NCI-H1417 (cell line): ENCODE results near the gene KRT73.

Experiments used
- DNase-seq, 3 experiments: peaks; one replicate each; lab custom pipeline; 2025; lab: John Stamatoyannopoulos, UW

The KRT73 gene

DNA sequence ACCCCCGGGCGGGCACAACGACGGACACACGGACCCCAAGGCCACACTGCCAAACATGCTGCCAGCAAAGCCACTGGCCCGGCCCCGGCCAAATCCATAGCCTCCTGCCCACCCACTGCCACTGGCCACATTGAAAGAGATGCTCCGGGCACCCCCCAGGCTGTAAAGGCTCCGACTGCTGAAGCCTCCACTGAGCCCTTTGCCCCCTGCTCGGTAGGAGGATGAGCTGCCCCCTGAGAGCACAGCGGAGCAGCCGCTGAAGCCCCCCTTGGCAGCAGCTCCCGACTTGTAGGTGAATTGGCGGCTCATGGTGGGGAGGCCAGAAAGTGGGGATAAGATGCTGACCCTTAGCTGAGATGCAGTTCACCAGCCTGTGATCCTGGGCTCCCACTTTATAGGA is at the start of gene KRT73:
Gene KRT73, minus strand, starts transcription at position 344 of the 400 bp plus-strand sequence. Its CDS starts 35 bp downstream, at position 309.
- DNase-seq = no peak

GRCh38 chr12:52667931-52668330 is 49.6 kb upstream of the KRT73 start:
- no peak for DNase-seq

GRCh38 chr12:52667509-52667908 is 49.1 kb upstream of the KRT73 start:
- peak in 1 of 3 experiments; percentile 15 for DNase-seq

GRCh38 chr12:52666471-52666870 is 48.1 kb upstream of the KRT73 start:
- no peak for DNase-seq

- DNase-seq = no peak
Observed at GRCh38 chr12:52663420-52663819, 45.1 kb upstream of the KRT73 start.

GRCh38 chr12:52662918-52663229 is 44.5 kb upstream of the KRT73 start:
- DNase-seq = no peak

GRCh38 chr12:52662093-52662917 is 43.9 kb upstream of the KRT73 start:
- no peak for DNase-seq

DNA sequence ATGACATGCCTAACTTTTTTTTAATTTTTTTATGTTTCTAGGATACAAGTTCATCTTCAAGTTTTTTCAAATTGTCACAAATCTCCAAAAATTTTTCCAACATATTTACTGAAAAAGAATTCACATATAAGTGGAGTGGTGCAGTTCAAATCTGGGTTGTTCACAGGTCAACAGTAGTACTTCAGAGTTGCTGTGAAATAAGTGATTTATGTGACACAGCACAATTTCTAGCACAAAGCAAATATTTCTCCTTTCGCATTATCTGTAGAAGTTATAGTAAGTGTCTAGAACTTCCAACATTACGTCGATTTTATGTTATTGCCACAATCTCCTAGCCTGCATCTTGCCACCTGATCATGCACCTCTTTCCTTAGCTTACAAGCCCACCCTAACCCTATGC is 43.3 kb upstream of the KRT73 start:
- DNase-seq = no peak

DNA sequence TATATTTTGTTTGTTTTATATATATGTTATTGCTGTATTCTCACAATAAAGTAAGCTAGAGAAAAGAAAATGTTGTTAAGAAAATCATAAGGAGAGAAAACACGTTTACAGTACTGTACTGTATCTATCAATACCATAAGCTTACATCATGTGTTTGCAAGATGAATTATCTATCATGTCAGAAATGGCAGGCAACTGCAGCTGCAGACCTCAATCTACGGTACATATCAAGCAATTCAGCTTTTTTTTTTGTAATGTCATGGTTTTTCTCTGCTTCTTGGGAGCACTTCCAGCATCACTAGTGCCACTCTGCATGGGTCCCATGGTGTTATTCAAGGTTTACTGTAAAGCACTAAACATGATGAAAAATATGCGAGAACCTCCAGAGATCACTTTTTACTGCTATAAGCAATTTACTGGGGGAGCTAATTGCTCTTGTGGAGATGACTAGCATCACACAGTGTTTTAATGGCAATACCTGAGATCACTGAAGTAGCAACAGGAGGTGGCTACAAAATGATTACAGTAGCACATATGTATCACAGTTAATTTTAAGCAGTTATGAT is 42.7 kb upstream of the KRT73 start:
- DNase-seq = peak in 1 of 3 experiments; percentile 11

DNA sequence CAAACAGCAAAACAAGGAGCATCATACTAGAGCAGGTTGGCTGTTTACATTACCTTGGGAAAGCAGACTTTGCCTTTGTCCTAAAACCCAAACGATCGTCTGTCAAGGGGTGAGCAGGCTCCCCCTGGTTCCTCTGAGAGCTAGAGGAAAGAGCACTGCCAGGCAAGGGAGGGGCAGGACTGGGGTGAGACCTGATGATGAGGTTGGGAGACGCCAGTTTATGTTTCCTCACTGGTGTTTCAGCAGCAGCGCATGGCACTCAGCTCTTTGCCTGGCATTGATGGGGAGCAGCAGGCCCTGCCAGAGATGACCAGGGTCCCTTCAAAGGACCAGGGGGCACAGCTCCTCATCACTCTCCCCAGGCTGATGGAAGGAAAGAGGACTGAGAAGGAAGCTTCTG is 41.6 kb upstream of the KRT73 start:
- DNase-seq = peak in 1 of 3 experiments; percentile 28

GRCh38 chr12:52659395-52659794 is 41.0 kb upstream of the KRT73 start:
- DNase-seq = no peak

DNA sequence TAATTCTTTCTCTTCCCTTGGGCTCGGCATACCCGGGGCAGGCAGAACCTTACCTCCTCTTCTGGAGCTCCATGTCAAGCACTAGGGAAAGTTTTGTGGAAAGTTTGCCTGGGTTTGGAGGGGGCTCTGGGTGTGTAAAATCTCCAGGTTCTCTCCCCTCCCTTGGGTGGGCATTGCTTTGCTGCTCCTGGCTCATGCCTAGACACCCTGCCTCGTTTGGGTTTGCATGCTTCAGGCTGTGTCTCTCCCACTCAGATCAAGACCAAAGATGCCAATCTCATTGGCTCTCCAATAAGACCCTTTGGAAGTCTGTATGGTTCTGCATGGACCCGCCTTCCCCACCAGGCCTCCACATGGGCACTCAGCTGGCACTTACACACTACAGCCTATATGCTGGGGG is 39.8 kb upstream of the KRT73 start:
- DNase-seq = no peak

DNA sequence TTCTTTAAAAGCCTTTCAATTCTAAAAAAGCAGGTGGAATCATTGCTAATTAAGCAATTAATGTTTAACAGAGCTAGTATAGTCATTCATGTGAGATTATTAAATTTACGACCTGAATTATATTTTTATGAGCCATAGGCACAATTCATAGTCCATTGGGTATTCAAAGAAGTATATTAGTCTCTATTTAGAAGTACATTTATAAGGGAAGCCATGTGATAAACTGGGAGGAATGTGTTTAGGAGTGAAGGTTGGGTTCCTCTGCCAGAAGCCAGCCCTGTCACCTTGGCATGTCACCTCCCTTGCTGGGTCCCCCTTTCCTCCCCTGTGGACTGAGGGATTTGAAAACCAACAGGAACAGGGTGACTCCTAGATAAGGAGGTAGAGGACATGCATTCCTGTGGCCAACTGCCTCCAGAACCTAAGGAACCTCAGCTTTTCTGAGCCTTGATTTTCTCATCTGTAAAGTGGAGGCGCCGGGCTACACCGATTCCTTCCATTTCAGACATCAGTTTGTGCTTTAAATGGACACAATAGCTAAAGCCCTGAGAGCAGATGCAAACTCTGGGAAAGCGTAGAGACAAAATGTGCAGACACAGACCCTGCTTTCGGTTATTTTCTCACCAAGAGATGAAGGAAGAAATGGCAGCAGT is 39.0 kb upstream of the KRT73 start:
- peak in 1 of 3 experiments; percentile 68 for DNase-seq

GRCh38 chr12:52656616-52657015 is 38.3 kb upstream of the KRT73 start:
- DNase-seq = peak in 2 of 3 experiments; percentile 18 to 69

- DNase-seq = no peak
Observed at GRCh38 chr12:52655720-52656124, 37.4 kb upstream of the KRT73 start.

DNA sequence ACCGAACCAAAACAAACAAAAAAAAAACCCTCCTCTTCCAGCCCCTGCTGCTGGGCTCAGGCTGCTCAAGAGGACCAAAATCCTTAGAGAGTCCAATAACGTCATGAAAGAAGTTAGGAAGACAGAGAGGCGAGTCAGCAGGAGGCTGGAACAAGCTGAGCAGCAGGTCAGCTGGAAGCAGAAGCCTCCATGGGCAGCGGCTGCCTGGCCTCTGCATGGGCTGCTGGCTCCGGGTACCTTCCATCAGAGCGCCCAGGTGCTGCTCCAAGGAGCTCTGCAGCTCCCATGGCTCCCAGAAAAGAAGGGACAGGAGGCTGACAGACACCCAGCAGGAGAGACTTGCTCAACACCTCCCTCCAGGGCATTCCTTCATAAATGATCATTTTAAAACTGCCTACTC is 36.9 kb upstream of the KRT73 start:
- DNase-seq = no peak

- DNase-seq = no peak
Observed at GRCh38 chr12:52651726-52652261, 33.4 kb upstream of the KRT73 start, which contains the start of gene KRT2. Gene KRT2 (minus strand): TSS chr12:52652211. CDS start chr12:52652142, 69 bp downstream.

DNA sequence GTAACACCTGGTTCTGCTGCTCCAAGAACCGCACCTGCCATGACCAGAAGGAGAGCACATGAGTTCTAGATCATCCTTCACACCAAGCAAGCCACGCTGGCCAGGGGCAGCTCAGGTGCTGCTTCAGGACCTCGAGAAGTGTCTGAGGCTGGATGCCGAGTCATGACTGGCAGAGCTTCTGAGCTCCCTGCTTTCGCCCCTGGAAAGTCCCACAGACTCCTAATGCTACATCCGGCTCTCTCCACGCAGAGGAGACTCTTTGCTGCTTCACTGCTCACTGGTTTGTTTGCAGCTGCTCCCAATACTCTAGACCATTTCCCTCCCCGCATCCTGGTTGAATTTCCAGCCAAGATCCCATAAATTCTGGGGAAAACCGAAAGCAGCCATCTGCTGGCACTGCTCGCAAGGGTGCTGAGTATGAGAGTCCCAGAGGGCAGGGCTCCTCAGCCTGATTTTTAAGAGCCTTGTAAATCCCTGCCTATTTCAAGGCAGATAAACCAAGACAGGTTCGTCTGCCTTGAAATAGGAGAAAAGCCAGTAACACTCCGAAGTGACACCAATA is 32.2 kb upstream of the KRT73 start:
- no peak for DNase-seq

DNA sequence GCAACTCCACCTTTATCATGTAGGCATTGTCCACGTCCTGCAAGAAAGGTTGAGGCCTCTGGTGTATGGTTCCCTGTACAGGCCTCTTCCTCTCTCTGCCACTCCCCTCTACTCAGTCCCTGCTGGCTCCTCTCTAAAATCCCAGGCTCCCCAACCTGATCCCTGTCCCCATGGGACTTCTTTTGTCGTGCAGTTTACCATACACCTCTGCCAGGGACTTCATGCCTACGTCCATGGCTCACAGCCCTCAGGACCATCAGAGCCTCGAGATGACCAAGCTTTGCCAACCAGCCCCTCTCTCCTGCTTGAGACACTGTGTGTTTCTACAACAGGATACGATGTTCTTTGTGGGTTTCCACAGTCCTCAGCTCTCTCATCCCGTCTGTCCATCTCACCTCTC is 30.7 kb upstream of the KRT73 start:
- DNase-seq = no peak

DNA sequence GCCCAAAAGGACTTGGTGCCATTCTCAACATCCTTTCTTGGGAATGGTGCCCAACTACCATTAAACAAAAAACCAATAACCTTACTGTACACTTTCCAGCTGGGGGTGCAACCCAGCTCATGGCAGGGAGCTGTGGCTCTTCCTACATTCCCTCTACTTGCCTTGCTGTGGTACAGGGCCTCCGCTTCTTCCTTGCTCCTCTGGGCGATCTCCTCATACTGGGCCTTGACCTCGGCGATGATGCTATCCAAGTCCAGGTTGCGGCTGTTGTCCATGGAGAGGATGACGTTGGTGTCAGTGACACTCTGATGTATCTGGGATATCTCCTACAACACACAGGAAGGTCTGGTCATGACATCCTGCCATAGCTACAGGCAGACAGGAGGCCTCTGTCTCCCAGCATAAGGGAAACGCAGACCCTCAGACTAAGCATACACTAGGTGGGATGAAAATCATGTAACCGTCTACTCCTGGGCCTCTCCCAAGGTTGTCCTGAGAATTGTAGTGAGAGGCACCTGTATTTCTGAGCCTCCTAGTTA is 29.7 kb upstream of the KRT73 start:
- no peak for DNase-seq

DNA sequence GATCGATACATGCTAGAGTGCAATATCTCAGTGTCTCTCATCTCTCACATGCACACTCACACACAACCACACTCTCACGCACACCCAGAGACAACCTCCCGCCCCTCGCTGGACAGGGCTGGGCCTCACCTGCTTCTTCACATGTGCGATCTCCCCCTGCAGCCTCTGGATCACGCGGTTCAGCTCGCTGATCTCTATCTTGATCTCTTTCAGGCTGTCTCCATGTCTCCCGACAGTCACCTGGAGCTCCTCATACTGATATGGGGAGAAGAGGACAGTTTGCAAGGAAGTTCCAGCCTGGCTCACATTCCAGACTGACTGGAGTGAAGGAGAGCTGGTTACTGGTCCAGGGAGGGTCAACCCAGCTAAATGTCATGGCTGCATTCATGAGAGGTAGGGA is 29.2 kb upstream of the KRT73 start:
- no peak for DNase-seq

- no peak for DNase-seq
Observed at GRCh38 chr12:52646613-52647012, 28.3 kb upstream of the KRT73 start.
